Ovary (tissue), 9 donors: ENCODE results near the gene GBF1. TPM values are rescaled to one million over a fixed set of nuclear protein-coding genes. Genes with fewer than 3 reads are reported as not detected.

Experiments
- DNase-seq, 5 donors: peaks; one replicate each; pipeline ENCODE4 v3.0.0-alpha.2; 2019 to 2020
- H3K27ac ChIP-seq, 2 donors: fragments of 200-600 bp; one replicate each; pipeline versions ENCODE4 v1.5.1 to v1.8.0; 2019 to 2022
- H3K27me3 ChIP-seq: fragments of 200-600 bp; one replicate; pipeline ENCODE4 v1.8.0; 2022
- H3K36me3 ChIP-seq: fragments of 200-600 bp; sonication (generic); one replicate; pipeline ENCODE4 v1.5.1; 2019
- H3K4me1 ChIP-seq: one replicate; pipeline ENCODE4 v1.8.1; 2013; ENCODE audit warnings: mild to moderate bottlenecking, moderate library complexity; ENCODE audit not compliant: insufficient read depth
- H3K4me3 ChIP-seq: fragments of 200-600 bp; sonication (generic); one replicate; pipeline ENCODE4 v1.5.1; 2017
- H3K9me3 ChIP-seq, 2 donors: fragments of 200-600 bp in 1 of 2; sonication (generic) in 1 of 2; one replicate each; pipeline versions ENCODE4 v1.5.1 to v1.8.1; 2013 to 2019; ENCODE audit warnings: mild to moderate bottlenecking in 1 of 2, moderate library complexity in 1 of 2
- CTCF ChIP-seq, 3 donors: fragments of 450-650 bp in 2 of 3; fragments of 200-600 bp in 1 of 3; IDR thresholded peaks; one replicate each; pipeline versions ENCODE4 v1.5.1 to v1.8.0; 2016 to 2022; ENCODE audit warnings: antibody characterized with exemption in 3 of 3, mild to moderate bottlenecking in 1 of 3
- EP300 ChIP-seq: sonication (generic); formaldehyde crosslinking; IDR thresholded peaks from one replicate; pipeline ENCODE4 v1.6.1; 2017; ENCODE audit warnings: antibody characterized with exemption
- POLR2A ChIP-seq: fragments of 450-650 bp; IDR thresholded peaks from one replicate; pipeline ENCODE4 v1.6.1; 2017; ENCODE audit warnings: antibody characterized with exemption, mild to moderate bottlenecking, moderate library complexity
- WGBS, 3 donors: extraction: QIAGEN DNeasy Blood & Tissue Kit in 1 of 3; methylation state at CpG; one replicate each; pipeline versions ENCODE4 v1.1.5 to v1.1.7; 2013 to 2017; 5-methylcytosine and 5-hydroxymethylcytosine counted together
- intact Hi-C, 4 donors: fragments of 100-400 bp; cut with DNase I; formaldehyde crosslinking; loops; one replicate each; pipeline versions ENCODE4 v1.11.0 to v1.15.1; 2022 to 2023
- polyA plus RNA-seq, 2 donors: library from polyadenylated mRNA; stranded (reverse); fragments of 200-250 nt in 1 of 2; fragments of 350-450 nt in 1 of 2; fragmentation: Illumina TruSeq in 1 of 2; extraction: RNeasy Lipid Tissue Mini Kit (QIAGEN cat#74804) in 1 of 2; gene quantifications; one replicate each; pipeline ENCODE4 v1.2.3, GENCODE V29; 2013 to 2014
- total RNA-seq, 7 donors: library from RNA; depleted of rRNA in 2 of 7; stranded (reverse); fragments of >200 nt in 2 of 7; fragmentation: NEBNext Ultra II Directional in 3 of 7; extraction: Animal tissue kit (Norgen Biotek cat#: 25700) in 3 of 7; gene quantifications; one replicate each; pipeline versions ENCODE4 v1.1.0 to v1.2.4, GENCODE V29; 2016 to 2023
- donor health status: DM: no; HTN: no; CAD: no; lungs with moderate emphysema.
- donor health status: DM: no; HTN: no; CAD: no.
- donor health status: Bipolar disorder and iron deficiency.
- donor health status: DM: yes; HTN: yes; CAD: no.
- donor health status: DM: no; HTN: no; CAD: no.
- donor health status: DM: yes; HTN: yes; CAD: no.

Gene GBF1
- total and polyA plus RNA-seq, 9 donors, result 13.2 to 43.2 (median 34.4) TPM

- 62 to 76% (median 68%) methylated on average over 2 of the region's 2 CpGs for WGBS, 3 donors
- H3K36me3 ChIP-seq, result no peaks in the 10 kb centered on the region
- H3K4me1 ChIP-seq, result no peaks in the 10 kb centered on the region
- intact Hi-C loops, result no loop called here
- no peaks in the 10 kb centered on the region for H3K27me3 ChIP-seq
- H3K4me3 ChIP-seq, result no peak overlapping the region
- DNase-seq, result no peak
- H3K9me3 ChIP-seq, result no peaks in the 10 kb centered on the region
- H3K27ac ChIP-seq, result no peak overlapping the region
- TF ChIP-seq POLR2A (no peak), CTCF (IDR thresholded peaks at IDR 0.05) (no peak), EP300 (no peak)
Observed at GRCh38 chr10:102342458-102342857, 97.1 kb downstream of the GBF1 start.

- no peaks in the 10 kb centered on the region for H3K9me3 ChIP-seq
Observed at GRCh38 chr10:102342958-102343357, 97.6 kb downstream of the GBF1 start.

GRCh38 chr10:102344067-102344466 lies 98.7 kb downstream of the GBF1 start:
- Histone ChIP-seq H3K4me3 (no peak overlapping the region), H3K36me3 (no peaks in the 10 kb centered on the region), H3K27ac (no peak overlapping the region), H3K27me3 (no peaks in the 10 kb centered on the region), H3K9me3 (no peaks in the 10 kb centered on the region), H3K4me1 (no peaks in the 10 kb centered on the region)
- intact Hi-C loops, result no loop called here
- no peak for DNase-seq
- whole genome bisulfite sequencing, 3 donors, result 82 to 87% (median 82%) methylated on average over 3 of the region's 3 CpGs
- TF ChIP-seq EP300 (no peak), POLR2A (no peak), CTCF (IDR thresholded peaks at IDR 0.05) (no peak)

More at GRCh38 chr10:102342958-102343357, 97.6 kb downstream of the GBF1 start:
- no peak for TF ChIP-seq EP300
- TF ChIP-seq CTCF (IDR thresholded peaks at IDR 0.05), result no peak
- no peak for TF ChIP-seq POLR2A
- Histone ChIP-seq H3K27me3 (no peaks in the 10 kb centered on the region), H3K36me3 (no peaks in the 10 kb centered on the region), H3K27ac (no peak overlapping the region), H3K4me3 (no peak overlapping the region), H3K4me1 (no peaks in the 10 kb centered on the region)
- 84 to 90% (median 86%) methylated on average over 3 of the region's 3 CpGs for WGBS, 3 donors
- no peak for DNase-seq
- intact Hi-C loops, result no loop called here

DNA sequence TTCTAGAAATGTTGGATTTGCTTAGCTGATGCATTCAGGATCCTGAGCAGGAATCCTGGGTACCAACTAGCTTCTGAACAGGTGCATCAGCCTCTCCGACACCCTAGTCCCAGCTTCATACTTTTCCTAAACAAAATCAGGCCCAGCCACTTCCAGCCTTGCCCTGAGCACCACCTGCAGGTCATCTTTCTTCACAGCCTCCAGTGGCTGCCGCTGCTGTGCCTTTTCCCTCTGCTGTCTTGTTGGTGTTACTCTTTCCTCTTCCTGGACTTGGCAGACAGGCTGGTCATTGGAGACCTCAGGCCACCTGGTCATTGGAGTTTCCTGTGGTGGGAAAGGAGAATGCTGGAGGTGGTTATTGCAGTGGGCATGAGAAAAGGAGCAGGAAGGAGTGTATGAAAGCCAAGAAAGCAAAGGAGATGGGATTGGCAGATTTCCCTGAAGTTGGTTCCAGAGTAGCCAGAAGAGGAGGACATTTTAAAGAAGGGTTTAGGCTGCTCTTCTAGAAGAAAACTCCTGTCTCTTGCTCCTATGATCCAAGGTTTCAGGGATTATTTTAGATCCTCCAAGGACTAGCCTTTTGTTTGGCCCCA lies 102.0 kb downstream of the GBF1 start:
- no peak for DNase-seq
- TF ChIP-seq POLR2A (no peak), EP300 (no peak), CTCF (IDR thresholded peaks at IDR 0.05) (no peak)
- H3K36me3 ChIP-seq, result no peaks in the 10 kb centered on the region
- intact Hi-C loops, result no loop called here
- no peaks in the 10 kb centered on the region for H3K27me3 ChIP-seq
- no peaks in the 10 kb centered on the region for H3K9me3 ChIP-seq
- no peaks in the 10 kb centered on the region for H3K4me1 ChIP-seq
- H3K4me3 ChIP-seq, result no peak overlapping the region
- no peak overlapping the region for H3K27ac ChIP-seq
- 68 to 77% (median 70%) methylated on average over 2 of the region's 2 CpGs for WGBS, 3 donors
